ENCODE results near the gene AFF1. TPM values are rescaled to one million over a fixed set of nuclear protein-coding genes. Genes with fewer than 3 reads are reported as not detected.
A peak's percentile ranks its signal among the peaks of the same experiment; 100 is the strongest.

The AFF1 gene
- polyA plus RNA-seq, 1 donor (not counting 4 experiments of a cell fraction or from before 2014, with no cell fraction given): 14.4 TPM

GRCh38 chr4:87103086-87103485 is 168.3 kb downstream of the AFF1 start:
- Histone ChIP-seq H3K4me1 (ENCODE audit: control insufficient read depth, extremely low read depth, insufficient read depth, low read length) (peaks cover 41% of the 10 kb centered on the region), H3K36me3 (ENCODE audit: control insufficient read depth in 2 of 2, extremely low read depth in 1 of 2, insufficient read depth in 2 of 2, low read length in 2 of 2) (peaks cover 0 to 2% of the 10 kb centered on the region in 2 experiments), H3K27ac (ENCODE audit: control insufficient read depth, insufficient read depth, low read length) (peak overlapping the region; percentile 79), H3K9ac (ENCODE audit: control insufficient read depth, extremely low read depth, insufficient read depth, low read length) (peak overlapping the region; percentile 42), H4K20me1 (ENCODE audit: control insufficient read depth, extremely low read depth, insufficient read depth, low read length) (no peaks in the 10 kb centered on the region), H3K4me2 (ENCODE audit: control insufficient read depth, extremely low read depth, insufficient read depth, low read depth, low read length) (peak overlapping the region; percentile 58), H3K9me3 (ENCODE audit: control insufficient read depth, low read depth, low read length) (no peaks in the 10 kb centered on the region), H3K9me1 (ENCODE audit: control insufficient read depth, extremely low read depth, insufficient read depth, low read length) (no peaks in the 10 kb centered on the region), H3K27me3 (ENCODE audit: control insufficient read depth, extremely low read depth, insufficient read depth, low read length) (no peaks in the 10 kb centered on the region), H2AFZ (ENCODE audit: control insufficient read depth, low read length) (no peak overlapping the region), H3K79me2 (ENCODE audit: control insufficient read depth, insufficient read depth, low read length) (no peaks in the 10 kb centered on the region), H3K4me3 (ENCODE audit: control insufficient read depth in 2 of 3, extremely low read depth in 1 of 3, insufficient read depth in 2 of 3, low read depth in 1 of 3, low read length in 3 of 3) (no peak overlapping the region)
- FAIRE-seq (no peak), DNase-seq (ENCODE audit: low read depth, low spot score) (no peak)
- dilution Hi-C loops (cut with MboI; ENCODE audit: extremely low pct_ligation_motif_present, low sequenced_read_pairs): no loop called here
- TF ChIP-seq, protein P1, sequence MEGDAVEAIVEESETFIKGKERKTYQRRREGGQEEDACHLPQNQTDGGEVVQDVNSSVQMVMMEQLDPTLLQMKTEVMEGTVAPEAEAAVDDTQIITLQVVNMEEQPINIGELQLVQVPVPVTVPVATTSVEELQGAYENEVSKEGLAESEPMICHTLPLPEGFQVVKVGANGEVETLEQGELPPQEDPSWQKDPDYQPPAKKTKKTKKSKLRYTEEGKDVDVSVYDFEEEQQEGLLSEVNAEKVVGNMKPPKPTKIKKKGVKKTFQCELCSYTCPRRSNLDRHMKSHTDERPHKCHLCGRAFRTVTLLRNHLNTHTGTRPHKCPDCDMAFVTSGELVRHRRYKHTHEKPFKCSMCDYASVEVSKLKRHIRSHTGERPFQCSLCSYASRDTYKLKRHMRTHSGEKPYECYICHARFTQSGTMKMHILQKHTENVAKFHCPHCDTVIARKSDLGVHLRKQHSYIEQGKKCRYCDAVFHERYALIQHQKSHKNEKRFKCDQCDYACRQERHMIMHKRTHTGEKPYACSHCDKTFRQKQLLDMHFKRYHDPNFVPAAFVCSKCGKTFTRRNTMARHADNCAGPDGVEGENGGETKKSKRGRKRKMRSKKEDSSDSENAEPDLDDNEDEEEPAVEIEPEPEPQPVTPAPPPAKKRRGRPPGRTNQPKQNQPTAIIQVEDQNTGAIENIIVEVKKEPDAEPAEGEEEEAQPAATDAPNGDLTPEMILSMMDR (optimal IDR thresholded peaks at IDR 0.05 in 1 of 3, IDR thresholded peaks at IDR 0.05 in 1 of 3, conservative IDR thresholded peaks at IDR 0.05 in 1 of 3; ENCODE audit: extremely low read depth in 1 of 3, insufficient read depth in 2 of 3, low read length in 3 of 3): no peak
- TF ChIP-seq EZH2 (IDR thresholded peaks at IDR 0.05; ENCODE audit: low read length): no peak

DNA sequence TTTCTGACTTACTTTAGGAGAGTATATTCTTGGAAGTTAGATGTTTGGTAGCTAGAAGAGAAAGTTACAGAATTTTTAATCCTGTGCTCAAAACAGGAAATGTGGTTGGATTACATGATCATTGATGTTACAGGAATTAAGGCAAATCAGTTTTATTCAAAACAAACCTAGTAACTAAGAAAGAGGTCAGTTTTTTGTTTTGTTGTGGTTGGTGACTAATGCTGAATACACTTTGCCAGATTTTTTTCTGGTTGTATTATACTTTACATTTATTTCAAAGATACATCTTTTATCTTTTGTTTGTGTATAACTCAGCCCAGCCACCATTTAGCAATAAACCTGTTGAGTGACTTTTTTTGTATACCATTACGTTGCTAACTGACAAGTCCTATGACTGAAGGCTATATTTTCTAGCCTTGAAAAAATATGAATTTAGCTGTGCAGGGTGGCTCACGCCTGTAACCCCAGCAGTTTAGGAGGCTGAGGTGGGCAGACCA is 168.9 kb downstream of the AFF1 start:
- no peak overlapping the region for H2AFZ ChIP-seq (ENCODE audit: control insufficient read depth, low read length)
- dilution Hi-C loops (cut with MboI; ENCODE audit: extremely low pct_ligation_motif_present, low sequenced_read_pairs): no loop called here

More for the DNA sequence above, 168.9 kb downstream of the AFF1 start:
- TF ChIP-seq, protein P1 (optimal IDR thresholded peaks at IDR 0.05 in 1 of 3, IDR thresholded peaks at IDR 0.05 in 1 of 3, conservative IDR thresholded peaks at IDR 0.05 in 1 of 3; ENCODE audit: extremely low read depth in 1 of 3, insufficient read depth in 2 of 3, low read length in 3 of 3): no peak
- TF ChIP-seq EZH2 (IDR thresholded peaks at IDR 0.05; ENCODE audit: low read length): no peak
- peak; percentile 66 for FAIRE-seq
- H3K9me3 ChIP-seq (ENCODE audit: control insufficient read depth, low read depth, low read length): no peaks in the 10 kb centered on the region
- H3K4me3 ChIP-seq (ENCODE audit: control insufficient read depth in 2 of 3, extremely low read depth in 1 of 3, insufficient read depth in 2 of 3, low read depth in 1 of 3, low read length in 3 of 3): no peak overlapping the region
- H3K36me3 ChIP-seq (ENCODE audit: control insufficient read depth in 2 of 2, extremely low read depth in 1 of 2, insufficient read depth in 2 of 2, low read length in 2 of 2): peaks cover 2 to 6% of the 10 kb centered on the region in 2 experiments
- H3K9ac ChIP-seq (ENCODE audit: control insufficient read depth, extremely low read depth, insufficient read depth, low read length): peak overlapping the region; percentile 43
- no peaks in the 10 kb centered on the region for H3K27me3 ChIP-seq (ENCODE audit: control insufficient read depth, extremely low read depth, insufficient read depth, low read length)
- H3K27ac ChIP-seq (ENCODE audit: control insufficient read depth, insufficient read depth, low read length): peak overlapping the region; percentile 79
- no peaks in the 10 kb centered on the region for H4K20me1 ChIP-seq (ENCODE audit: control insufficient read depth, extremely low read depth, insufficient read depth, low read length)
- no peaks in the 10 kb centered on the region for H3K79me2 ChIP-seq (ENCODE audit: control insufficient read depth, insufficient read depth, low read length)
- peaks cover 45% of the 10 kb centered on the region for H3K4me1 ChIP-seq (ENCODE audit: control insufficient read depth, extremely low read depth, insufficient read depth, low read length)
- DNase-seq (ENCODE audit: low read depth, low spot score): peak; percentile 55
- no peaks in the 10 kb centered on the region for H3K9me1 ChIP-seq (ENCODE audit: control insufficient read depth, extremely low read depth, insufficient read depth, low read length)
- peak overlapping the region; percentile 61 for H3K4me2 ChIP-seq (ENCODE audit: control insufficient read depth, extremely low read depth, insufficient read depth, low read depth, low read length)

Measured in keratinocyte (primary cell).